ENCODE results near the gene TAMM41.

- TF ChIP-seq SUZ12 (IDR thresholded peaks at IDR 0.05; ENCODE audit: unreplicated experiment) (no peak), REST (IDR thresholded peaks at IDR 0.05; ENCODE audit: low read depth, low read length) (no peak)
These were observed 32.0 kb downstream of the TAMM41 start for GRCh38 chr3:11814663-11815062.

Measured in GM12878 (cell line).